SK-N-MC (cell line): ENCODE results near the gene PIKFYVE.

Source experiments
- EZH2 ChIP-seq: fragments of 200-600 bp; sonication (generic); IDR thresholded peaks from one replicate; pipeline ENCODE4 v1.6.1; 2017; ENCODE audit warnings: antibody characterized with exemption
- POLR2AphosphoS5 ChIP-seq: IDR thresholded peaks from 2 replicates; pipeline ENCODE4 v1.6.1; 2012; ENCODE audit warnings: mild to moderate bottlenecking, low read depth, low read length, borderline replicate concordance

DNA sequence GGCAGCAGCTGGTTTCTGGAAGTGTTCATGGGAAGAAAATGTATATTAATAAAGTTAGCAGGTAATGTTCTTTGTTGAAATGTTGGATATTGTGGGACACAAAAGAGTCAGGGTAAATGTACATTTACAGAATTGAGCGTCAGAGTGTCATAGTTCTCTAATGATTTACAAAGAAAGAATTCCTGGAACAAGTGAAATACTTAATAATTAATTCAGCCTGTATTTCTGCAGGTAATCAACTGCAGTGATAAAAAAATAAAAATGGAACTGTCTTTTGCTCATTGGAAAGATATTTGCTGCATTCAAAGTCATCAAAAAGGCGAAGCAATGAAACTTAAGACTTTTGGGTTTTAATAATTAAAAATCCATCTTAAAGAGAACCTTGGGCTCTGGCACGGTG, 113.1 kb downstream of the PIKFYVE start:
- TF ChIP-seq EZH2: no peak
- TF ChIP-seq POLR2AphosphoS5: no peak
